MM.1S (cell line): ENCODE results near the gene SLC29A3.

ENCODE experiments used
- DNase-seq: peaks from one replicate; pipeline ENCODE4 v3.0.0-alpha.2; 2015
- H2AFZ ChIP-seq: fragments of 300-600 bp; sonication (generic); 2 replicates; pipeline ENCODE4 v1.6.0; 2016; ENCODE audit warnings: antibody characterized with exemption, low read length
- H3F3A ChIP-seq: fragments of 300-600 bp; sonication (generic); 2 replicates; pipeline ENCODE4 v1.6.1; 2016; ENCODE audit warnings: mild to moderate bottlenecking, antibody characterized with exemption, low read length, moderate library complexity, mixed read lengths; ENCODE audit not compliant: insufficient read depth
- H3K27ac ChIP-seq: fragments of 300-600 bp; sonication (generic); 2 replicates; pipeline ENCODE4 v1.5.1; 2016; ENCODE audit warnings: mild to moderate bottlenecking, low read length
- H3K27me3 ChIP-seq: fragments of 300-600 bp; sonication (generic); replicated peaks from 2 replicates; pipeline ENCODE4 v1.6.0; 2016; ENCODE audit warnings: low read length; ENCODE audit not compliant: insufficient read depth
- H3K36me3 ChIP-seq: fragments of 300-600 bp; sonication (generic); replicated peaks from 2 replicates; pipeline ENCODE4 v1.6.1; 2016; ENCODE audit warnings: mild to moderate bottlenecking, low read length, mixed read lengths; ENCODE audit not compliant: insufficient read depth
- H3K4me1 ChIP-seq: fragments of 300-600 bp; sonication (generic); 2 replicates; pipeline ENCODE4 v1.6.1; 2016; ENCODE audit warnings: low read length, mixed read lengths
- H3K4me2 ChIP-seq: fragments of 300-600 bp; sonication (generic); 2 replicates; pipeline ENCODE4 v1.6.0; 2016; ENCODE audit warnings: low read depth, low read length
- H3K4me3 ChIP-seq: fragments of 300-600 bp; sonication (generic); 2 replicates; pipeline ENCODE4 v1.5.1; 2016; ENCODE audit warnings: low read length, mixed read lengths
- H3K79me2 ChIP-seq: fragments of 300-600 bp; sonication (generic); 2 replicates; pipeline ENCODE4 v1.6.1; 2016; ENCODE audit warnings: mixed run types, low read length, mixed read lengths
- H3K9ac ChIP-seq: fragments of 300-600 bp; sonication (generic); 2 replicates; pipeline ENCODE4 v1.6.1; 2016; ENCODE audit warnings: low read length, mixed read lengths
- H3K9me2 ChIP-seq: fragments of 300-600 bp; sonication (generic); replicated peaks from 2 replicates; pipeline ENCODE4 v1.6.1; 2016; ENCODE audit warnings: mild to moderate bottlenecking, low read length, mixed read lengths; ENCODE audit not compliant: insufficient read depth
- H3K9me3 ChIP-seq: fragments of 300-600 bp; sonication (generic); replicated peaks from 2 replicates; pipeline ENCODE4 v1.6.1; 2016; ENCODE audit warnings: mild to moderate bottlenecking, low read length, mixed read lengths; ENCODE audit not compliant: insufficient read depth
- H4K20me1 ChIP-seq: fragments of 300-600 bp; sonication (generic); 2 replicates; pipeline ENCODE4 v1.6.1; 2016; ENCODE audit warnings: mild to moderate bottlenecking, low read length, moderate library complexity, mixed read lengths; ENCODE audit not compliant: insufficient read depth
- EZH2 ChIP-seq: fragments of 300-600 bp; sonication (generic); optimal IDR thresholded peaks from 2 replicates; pipeline ENCODE3; 2017; ENCODE audit warnings: low read depth, mild to moderate bottlenecking, antibody characterized with exemption, low read length, mixed read lengths
- EZH2phosphoT487 ChIP-seq: fragments of 300-600 bp; sonication (generic); IDR thresholded peaks from 2 replicates; pipeline ENCODE4 v1.6.1; 2018; ENCODE audit warnings: antibody characterized with exemption, low read length
- TF ChIP-seq, protein P1 (sequence below): fragments of 300-600 bp; sonication (generic); IDR thresholded peaks from 2 replicates; pipeline ENCODE4 v1.5.1; 2016; ENCODE audit warnings: antibody characterized with exemption, low read length, mixed read lengths

The SLC29A3 gene

DNA sequence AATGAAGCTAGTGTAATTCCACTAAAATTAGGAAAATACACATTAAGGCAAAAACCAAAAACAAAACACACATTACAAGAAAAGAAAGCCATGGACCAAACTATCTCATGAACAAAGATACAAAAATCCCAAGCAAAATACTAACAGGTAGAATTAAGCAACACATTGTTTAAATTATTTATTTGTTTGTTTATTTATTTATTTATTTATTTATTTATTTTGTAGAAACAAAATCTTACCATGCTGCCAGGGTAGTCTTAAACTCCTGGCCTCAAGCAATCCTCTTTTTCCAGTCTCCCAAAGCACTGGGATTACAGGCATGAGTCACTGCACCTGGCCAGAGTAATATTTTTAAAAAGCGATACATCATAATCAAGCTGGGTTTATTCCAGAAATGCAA, 6.8 kb upstream of the SLC29A3 start:
- Histone ChIP-seq H3K27ac (no peak overlapping the region), H3K9ac (no peak overlapping the region), H3K9me2 (no peaks in the 10 kb centered on the region), H3K27me3 (peaks cover 4% of the 10 kb centered on the region; the same call in 1 of the 2 replicates), H3K79me2 (no peaks in the 10 kb centered on the region), H2AFZ (no peak overlapping the region), H4K20me1 (no peaks in the 10 kb centered on the region), H3K4me1 (peaks cover 19% of the 10 kb centered on the region), H3F3A (peaks cover 12% of the 10 kb centered on the region), H3K9me3 (no peaks in the 10 kb centered on the region), H3K4me2 (no peak overlapping the region), H3K36me3 (no peaks in the 10 kb centered on the region), H3K4me3 (no peak overlapping the region)
- no peak for TF ChIP-seq EZH2phosphoT487
- no peak for TF ChIP-seq EZH2
- TF ChIP-seq, protein P1, sequence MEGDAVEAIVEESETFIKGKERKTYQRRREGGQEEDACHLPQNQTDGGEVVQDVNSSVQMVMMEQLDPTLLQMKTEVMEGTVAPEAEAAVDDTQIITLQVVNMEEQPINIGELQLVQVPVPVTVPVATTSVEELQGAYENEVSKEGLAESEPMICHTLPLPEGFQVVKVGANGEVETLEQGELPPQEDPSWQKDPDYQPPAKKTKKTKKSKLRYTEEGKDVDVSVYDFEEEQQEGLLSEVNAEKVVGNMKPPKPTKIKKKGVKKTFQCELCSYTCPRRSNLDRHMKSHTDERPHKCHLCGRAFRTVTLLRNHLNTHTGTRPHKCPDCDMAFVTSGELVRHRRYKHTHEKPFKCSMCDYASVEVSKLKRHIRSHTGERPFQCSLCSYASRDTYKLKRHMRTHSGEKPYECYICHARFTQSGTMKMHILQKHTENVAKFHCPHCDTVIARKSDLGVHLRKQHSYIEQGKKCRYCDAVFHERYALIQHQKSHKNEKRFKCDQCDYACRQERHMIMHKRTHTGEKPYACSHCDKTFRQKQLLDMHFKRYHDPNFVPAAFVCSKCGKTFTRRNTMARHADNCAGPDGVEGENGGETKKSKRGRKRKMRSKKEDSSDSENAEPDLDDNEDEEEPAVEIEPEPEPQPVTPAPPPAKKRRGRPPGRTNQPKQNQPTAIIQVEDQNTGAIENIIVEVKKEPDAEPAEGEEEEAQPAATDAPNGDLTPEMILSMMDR = no peak
- no peak for DNase-seq

DNA sequence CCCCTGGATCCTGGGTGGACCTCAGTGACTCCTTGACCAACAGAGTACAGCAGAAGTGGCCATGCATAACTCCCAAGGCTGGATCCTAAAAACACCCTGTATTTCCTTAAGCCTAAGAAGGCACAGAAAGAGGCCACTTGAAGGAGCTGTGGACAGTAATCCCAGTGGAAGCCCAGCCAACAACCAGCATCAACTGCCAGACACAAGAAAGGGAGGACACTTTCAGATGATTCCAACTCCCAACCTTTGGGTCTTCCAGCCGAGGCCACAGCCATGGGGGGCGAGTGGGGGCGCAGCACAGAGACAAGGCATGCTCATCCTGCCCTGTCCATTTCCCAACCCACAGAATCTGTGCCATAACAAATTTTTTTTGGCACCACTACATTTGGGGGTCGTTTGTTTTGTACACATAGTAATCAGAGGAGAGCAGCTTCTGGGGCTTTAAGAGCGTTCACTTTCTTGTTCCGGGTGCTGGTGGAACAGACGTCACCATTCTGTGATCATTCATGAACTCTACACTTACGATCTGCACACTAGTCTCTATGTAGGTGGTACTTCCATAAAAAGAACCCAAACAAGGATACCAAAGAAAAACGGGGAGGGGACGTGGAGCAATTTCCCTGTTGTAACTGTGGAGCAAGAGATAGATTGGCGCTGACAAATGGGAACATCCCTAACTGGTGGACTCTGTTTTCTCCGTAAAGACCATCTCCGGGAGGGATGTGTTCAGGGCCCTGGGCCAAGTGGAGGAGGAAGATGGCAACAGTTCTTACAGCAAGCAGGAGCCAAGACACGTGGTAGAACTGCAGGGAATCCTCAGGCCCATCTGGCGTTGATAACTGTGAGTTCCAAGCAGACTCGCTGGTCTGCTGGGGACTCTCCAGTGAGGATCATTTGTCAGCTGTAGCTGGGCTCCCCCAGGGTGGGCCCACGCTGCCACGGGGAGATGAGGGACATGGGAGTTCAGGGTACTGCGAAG, 6.0 kb upstream of the SLC29A3 start:
- no peak for DNase-seq
- H3K9me2 ChIP-seq = no peaks in the 10 kb centered on the region
- no peak overlapping the region for H3K4me3 ChIP-seq
- no peaks in the 10 kb centered on the region for H3K9me3 ChIP-seq
- peaks cover 19% of the 10 kb centered on the region for H3K4me1 ChIP-seq
- H3K9ac ChIP-seq = no peak overlapping the region
- peaks cover 4% of the 10 kb centered on the region; the same call in 1 of the 2 replicates for H3K27me3 ChIP-seq
- no peak overlapping the region for H2AFZ ChIP-seq
- no peaks in the 10 kb centered on the region for H3K36me3 ChIP-seq
- no peaks in the 10 kb centered on the region for H3K79me2 ChIP-seq
- H3K27ac ChIP-seq = no peak overlapping the region
- peaks cover 12% of the 10 kb centered on the region for H3F3A ChIP-seq
- no peak for TF ChIP-seq EZH2phosphoT487
- no peak for TF ChIP-seq EZH2
- TF ChIP-seq, protein P1 = no peak
- H4K20me1 ChIP-seq = no peaks in the 10 kb centered on the region
- no peak overlapping the region for H3K4me2 ChIP-seq

DNA sequence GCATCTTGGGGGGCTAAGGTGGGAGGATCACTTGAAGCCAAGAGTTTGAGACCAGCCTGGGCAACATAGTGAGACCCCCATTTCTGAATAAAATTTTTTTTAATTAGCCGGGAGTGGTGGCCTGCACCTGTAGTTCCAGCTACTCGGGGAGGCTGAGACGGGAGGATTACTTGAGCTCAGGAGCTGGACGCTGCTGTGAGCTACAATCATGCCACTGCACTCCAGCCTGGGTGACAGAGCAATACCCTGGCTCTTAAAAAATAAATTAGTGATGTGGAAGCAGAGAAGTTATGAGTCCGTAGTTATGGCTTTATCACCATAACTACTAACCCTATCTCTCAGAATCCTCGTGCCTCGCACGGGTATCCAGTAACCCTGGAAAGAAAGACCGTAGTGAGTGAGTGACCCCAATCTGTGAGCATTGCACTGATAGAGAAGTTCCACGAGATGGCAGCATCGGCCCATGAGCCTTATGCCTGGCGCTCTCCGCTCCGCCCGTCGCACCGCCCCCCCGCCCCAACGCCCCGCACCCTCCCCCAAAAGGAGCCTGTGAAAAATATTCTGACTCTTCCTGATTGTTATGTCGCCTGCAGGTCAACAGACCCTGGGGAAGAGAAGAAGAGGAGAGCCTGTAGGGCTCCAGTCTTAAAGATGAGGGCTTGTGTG, 4.9 kb upstream of the SLC29A3 start:
- H3F3A ChIP-seq = peaks cover 12% of the 10 kb centered on the region
- H3K27ac ChIP-seq = no peak overlapping the region
- no peaks in the 10 kb centered on the region for H3K79me2 ChIP-seq
- H2AFZ ChIP-seq = peak overlapping the region; percentile 52; the same call in 1 of the 2 replicates
- H3K9ac ChIP-seq = no peak overlapping the region
- no peaks in the 10 kb centered on the region for H3K36me3 ChIP-seq
- TF ChIP-seq EZH2phosphoT487 (no peak), EZH2 (no peak)
- TF ChIP-seq, protein P1 = peak; percentile 66
- no peaks in the 10 kb centered on the region for H3K9me3 ChIP-seq
- H4K20me1 ChIP-seq = no peaks in the 10 kb centered on the region
- peaks cover 4% of the 10 kb centered on the region; the same call in 1 of the 2 replicates for H3K27me3 ChIP-seq
- H3K4me2 ChIP-seq = peak overlapping the region; percentile 43
- H3K9me2 ChIP-seq = no peaks in the 10 kb centered on the region
- peaks cover 19% of the 10 kb centered on the region for H3K4me1 ChIP-seq
- peak; percentile 44 for DNase-seq
- no peak overlapping the region for H3K4me3 ChIP-seq
